Activated gamma-delta T cell treated with anti-CD3 and anti-CD28 coated beads, Interleukin-2, amount 50 U/mL, for 16 hours (primary cell): ENCODE data around the gene APELA.
"Not testable (repeated sequence)": the region's sequence is repeated elsewhere in the genome, so short reads cannot be mapped to it uniquely, and the experiment has no call there.

Source experiments
- DNase-seq: peaks from one replicate; pipeline ENCODE4 v3.0.0-alpha.2; 2020; ENCODE audit warnings: low read depth

APELA gene

GRCh38 chr4:164876700-164877324, at the start of gene APELA:
APELA (plus strand) TSS chr4:164877178; CDS start chr4:164877332, 154 bp downstream.
- DNase-seq, result no peak

- DNase-seq, result no peak
Measured at GRCh38 chr4:164828955-164829354, 48.0 kb upstream of the APELA start.

GRCh38 chr4:164846566-164846965, 30.4 kb upstream of the APELA start:
- DNase-seq, result no peak

GRCh38 chr4:164847016-164847415, 30.0 kb upstream of the APELA start:
- no peak for DNase-seq

- no peak for DNase-seq
Measured at GRCh38 chr4:164847967-164848649, 28.9 kb upstream of the APELA start.

- no peak for DNase-seq
Measured at GRCh38 chr4:164856396-164856795, 20.6 kb upstream of the APELA start.

GRCh38 chr4:164866817-164867490, 10.0 kb upstream of the APELA start:
- no peak for DNase-seq

- DNase-seq, result no peak
Measured at GRCh38 chr4:164871673-164872072, 5.3 kb upstream of the APELA start.

- DNase-seq, result no peak
Measured at GRCh38 chr4:164872481-164872880, 4.5 kb upstream of the APELA start.

- DNase-seq, result no peak
Measured at GRCh38 chr4:164874789-164875188, 2.2 kb upstream of the APELA start.

- no peak for DNase-seq
Measured at GRCh38 chr4:164880489-164881262, 3.7 kb downstream of the APELA start.

GRCh38 chr4:164888096-164888715, 11.2 kb downstream of the APELA start:
- DNase-seq, result no peak

GRCh38 chr4:164890691-164891090, 13.7 kb downstream of the APELA start:
- no peak for DNase-seq

- DNase-seq, result no peak
Measured at GRCh38 chr4:164892018-164892417, 15.0 kb downstream of the APELA start.

- no peak for DNase-seq
Measured at GRCh38 chr4:164894702-164895101, 17.7 kb downstream of the APELA start.

GRCh38 chr4:164902608-164903007, 25.6 kb downstream of the APELA start:
- DNase-seq, result no peak

GRCh38 chr4:164904336-164904735, 27.4 kb downstream of the APELA start:
- DNase-seq, result no peak

GRCh38 chr4:164904941-164905340, 28.0 kb downstream of the APELA start:
- no peak for DNase-seq

GRCh38 chr4:164906368-164906767, 29.4 kb downstream of the APELA start:
- DNase-seq, result no peak

- not testable (repeated sequence) for DNase-seq
Measured at GRCh38 chr4:164913506-164913905, 36.5 kb downstream of the APELA start.

- DNase-seq, result no peak
Measured at GRCh38 chr4:164918956-164919355, 42.0 kb downstream of the APELA start.

GRCh38 chr4:164924670-164925238, 47.8 kb downstream of the APELA start:
- DNase-seq, result no peak
